ENCODE results near the gene NEDD4L.

Gene NEDD4L

DNA sequence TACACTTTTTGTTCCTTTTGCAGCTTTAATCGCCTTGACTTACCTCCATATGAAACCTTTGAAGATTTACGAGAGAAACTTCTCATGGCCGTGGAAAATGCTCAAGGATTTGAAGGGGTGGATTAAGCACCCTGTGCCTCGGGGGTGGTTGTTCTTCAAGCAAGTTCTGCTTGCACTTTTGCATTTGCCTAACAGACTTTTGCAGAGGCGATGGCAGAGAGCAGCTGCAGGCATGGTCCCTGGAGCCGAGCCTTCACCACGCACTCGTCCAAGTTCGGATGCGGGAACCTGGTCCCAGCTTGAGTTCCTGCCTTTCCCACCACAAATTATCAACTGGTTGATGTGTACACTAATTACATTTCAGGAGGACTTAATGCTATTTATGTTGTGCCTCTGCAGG is 352.1 kb downstream of the NEDD4L start:
- no peak for TF ChIP-seq CTCF (IDR thresholded peaks at IDR 0.05; ENCODE audit: borderline replicate concordance, insufficient read depth, low read depth, low read length)
- no peak overlapping the region for H3K4me3 ChIP-seq (ENCODE audit: low read depth, low read length)

- H3K4me3 ChIP-seq (ENCODE audit: low read depth, low read length) = no peak overlapping the region
- TF ChIP-seq CTCF (IDR thresholded peaks at IDR 0.05; ENCODE audit: borderline replicate concordance, insufficient read depth, low read depth, low read length) = no peak
Measured at GRCh38 chr18:58396966-58397365, 352.9 kb downstream of the NEDD4L start.

DNA sequence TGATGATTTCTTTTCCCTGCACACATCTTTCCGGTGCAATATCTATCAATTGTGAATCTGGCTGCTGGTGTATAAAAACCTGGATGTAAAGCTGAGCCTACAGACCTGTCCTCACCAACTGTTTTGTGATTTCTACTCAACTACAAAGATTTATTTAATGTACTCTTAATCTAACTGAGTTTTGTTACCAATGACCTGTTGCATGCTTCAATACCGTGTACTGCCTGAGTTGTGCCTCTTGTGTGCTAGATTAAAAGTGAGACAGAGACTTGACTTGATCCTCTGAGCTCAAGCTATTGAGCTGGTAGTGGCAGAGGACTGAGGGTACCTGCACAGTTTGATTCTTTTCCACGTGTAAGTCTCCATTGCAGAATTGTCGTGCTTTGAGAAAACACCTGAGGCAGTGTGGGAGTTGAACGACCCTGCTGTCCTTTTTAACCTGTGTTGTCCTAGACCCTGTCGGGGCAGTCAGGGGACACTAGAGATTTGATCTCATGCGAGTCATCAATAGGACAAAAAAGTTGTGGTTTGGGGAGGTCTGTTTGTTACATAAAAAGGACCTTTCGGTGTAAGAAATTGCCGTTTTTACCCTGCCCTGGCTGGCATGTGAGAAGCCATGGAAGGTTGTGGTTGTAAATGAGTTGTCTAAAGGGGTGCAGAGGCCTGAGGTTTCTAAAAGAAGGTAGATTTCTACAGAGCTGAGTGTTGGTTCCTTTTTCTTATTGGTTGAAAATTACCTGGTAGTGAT is 353.5 kb downstream of the NEDD4L start:
- no peak overlapping the region for H3K4me3 ChIP-seq (ENCODE audit: low read depth, low read length)
- no peak for TF ChIP-seq CTCF (IDR thresholded peaks at IDR 0.05; ENCODE audit: borderline replicate concordance, insufficient read depth, low read depth, low read length)

DNA sequence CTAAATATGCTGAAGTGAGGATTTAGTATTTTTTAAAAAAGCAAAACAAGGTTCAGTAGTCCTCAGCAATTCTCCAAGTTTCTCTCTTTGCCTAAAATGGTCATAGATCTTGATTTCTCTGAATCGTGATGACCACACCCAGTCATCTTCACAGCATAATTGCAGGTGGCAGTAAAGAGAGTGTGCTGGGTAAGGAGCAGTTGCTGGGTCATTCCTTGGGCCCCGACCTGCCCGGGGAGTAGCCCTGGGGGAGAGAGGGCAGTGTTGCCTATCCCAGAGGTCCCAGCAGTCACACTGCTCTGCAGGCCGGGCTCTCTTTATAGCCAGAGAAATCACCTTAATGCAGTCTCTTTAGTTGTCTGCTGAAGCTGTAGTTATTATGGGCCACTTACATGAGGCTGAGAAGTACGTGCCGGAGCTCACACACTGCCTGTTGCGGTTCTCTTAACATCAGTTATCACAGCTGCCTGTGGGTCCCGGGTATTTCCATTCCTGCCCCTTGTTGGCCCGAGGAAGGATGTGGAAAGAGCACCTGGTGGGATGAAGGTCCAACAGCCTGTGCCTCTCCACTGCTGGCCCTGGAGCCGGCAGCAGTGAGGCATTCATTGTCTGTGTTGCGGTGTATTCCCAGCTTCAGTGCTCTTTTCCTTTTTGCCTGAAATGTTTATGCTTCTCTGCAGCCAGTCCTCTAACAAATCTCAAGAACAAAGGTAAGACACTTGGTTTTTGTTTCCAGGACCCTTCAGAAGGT is 354.8 kb downstream of the NEDD4L start:
- no peak for TF ChIP-seq CTCF (IDR thresholded peaks at IDR 0.05; ENCODE audit: borderline replicate concordance, insufficient read depth, low read depth, low read length)
- no peak overlapping the region for H3K4me3 ChIP-seq (ENCODE audit: low read depth, low read length)

DNA sequence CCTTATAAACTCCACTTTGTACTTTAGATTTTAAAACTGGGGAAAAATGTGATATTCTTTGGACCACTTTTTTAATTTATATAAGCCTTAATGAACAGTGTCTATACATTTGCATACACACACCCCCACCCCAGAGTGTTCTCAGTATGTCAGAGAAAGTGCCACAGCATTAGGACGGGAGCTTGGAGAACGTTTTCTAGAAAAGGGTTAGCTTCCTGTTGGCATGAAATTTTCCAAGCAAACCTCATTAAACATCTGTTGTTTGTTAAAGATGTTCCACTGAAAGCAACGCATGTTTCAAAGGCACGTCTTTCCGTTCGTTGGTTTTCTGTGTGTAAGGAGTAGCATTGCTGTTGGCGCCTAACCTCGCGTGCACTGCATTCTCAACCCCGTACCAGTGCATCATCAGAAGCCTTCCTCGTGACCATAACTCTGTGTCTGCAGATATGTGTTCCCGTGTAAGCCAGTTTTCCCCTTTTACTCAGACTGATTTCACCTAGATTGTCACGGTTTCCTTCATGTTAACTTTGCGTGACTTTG is 356.4 kb downstream of the NEDD4L start:
- TF ChIP-seq CTCF (IDR thresholded peaks at IDR 0.05; ENCODE audit: borderline replicate concordance, insufficient read depth, low read depth, low read length) = no peak
- H3K4me3 ChIP-seq (ENCODE audit: low read depth, low read length) = no peak overlapping the region

DNA sequence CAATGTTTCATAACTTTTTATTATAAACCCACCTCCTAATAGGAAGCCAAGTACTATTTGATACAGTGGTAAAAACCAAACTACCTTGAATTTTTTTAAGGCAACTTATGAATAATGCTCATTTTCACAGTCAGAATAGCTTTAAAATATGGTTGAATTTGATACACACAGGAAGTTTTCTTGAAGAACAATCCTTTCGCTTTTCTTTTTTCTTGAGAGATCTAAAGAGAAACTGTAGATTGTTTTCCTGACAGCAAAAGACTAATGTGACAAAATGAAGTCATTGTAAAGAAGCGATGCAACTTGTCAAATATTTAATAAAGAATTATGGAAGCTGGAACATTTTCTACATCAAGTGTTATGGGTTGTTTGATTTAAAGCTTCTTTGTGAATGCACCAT is 357.2 kb downstream of the NEDD4L start:
- no peak for TF ChIP-seq CTCF (IDR thresholded peaks at IDR 0.05; ENCODE audit: borderline replicate concordance, insufficient read depth, low read depth, low read length)
- no peak overlapping the region for H3K4me3 ChIP-seq (ENCODE audit: low read depth, low read length)
